HG03175 (cell line): ENCODE results near the gene ZC3HAV1.
A peak's percentile ranks its signal among the peaks of the same experiment; 100 is the strongest.
"Not testable (repeated sequence)": the region's sequence is repeated elsewhere in the genome, so short reads cannot be mapped to it uniquely, and the experiment has no call there.

Source experiments
- ATAC-seq: cut with Tn5 transposase; IDR thresholded peaks from one replicate; pipeline ENCODE4 v1.9.1; 2021; ENCODE audit warnings: mild to moderate bottlenecking, moderate library complexity; ENCODE audit not compliant: unreplicated experiment

Gene ZC3HAV1

DNA sequence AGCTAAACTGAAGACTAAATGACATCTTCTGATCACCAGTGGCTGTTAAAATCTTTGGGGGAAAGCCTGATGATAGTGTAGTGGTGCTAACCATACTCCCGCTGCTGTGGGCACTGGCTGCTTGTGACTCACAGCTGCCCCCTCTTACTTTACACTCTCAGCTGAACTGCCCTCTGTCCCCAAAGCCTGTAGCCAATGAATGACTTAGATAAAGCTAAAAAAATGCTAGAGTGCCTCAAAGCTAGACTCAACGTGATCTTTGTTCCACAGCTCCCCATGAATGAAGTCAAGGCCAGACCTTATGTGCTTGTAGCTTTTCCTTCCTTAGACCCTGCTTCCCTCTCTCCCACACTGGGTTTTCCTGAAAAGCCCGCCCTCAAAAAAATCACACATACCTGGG is 80.2 kb downstream of the ZC3HAV1 start:
- no peak for ATAC-seq

DNA sequence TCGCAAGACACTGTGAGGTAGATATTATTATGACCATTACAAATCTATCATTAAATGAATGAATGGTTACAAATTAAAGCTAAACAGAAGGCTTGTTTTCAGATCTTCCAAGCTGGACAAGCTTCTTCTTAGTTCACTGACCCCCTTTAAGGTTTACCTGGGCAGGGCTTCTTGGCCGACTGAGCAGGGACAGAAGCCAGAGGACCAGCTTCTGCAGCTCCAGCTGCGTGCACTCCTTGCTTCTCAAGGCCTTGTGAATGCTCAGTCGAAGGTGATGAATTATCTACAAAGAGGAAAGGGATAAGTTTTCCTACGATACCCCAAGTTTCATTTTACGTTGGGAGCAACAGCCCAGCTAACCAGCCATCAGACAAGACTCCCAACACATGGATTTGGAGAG is 83.0 kb downstream of the ZC3HAV1 start:
- no peak for ATAC-seq

DNA sequence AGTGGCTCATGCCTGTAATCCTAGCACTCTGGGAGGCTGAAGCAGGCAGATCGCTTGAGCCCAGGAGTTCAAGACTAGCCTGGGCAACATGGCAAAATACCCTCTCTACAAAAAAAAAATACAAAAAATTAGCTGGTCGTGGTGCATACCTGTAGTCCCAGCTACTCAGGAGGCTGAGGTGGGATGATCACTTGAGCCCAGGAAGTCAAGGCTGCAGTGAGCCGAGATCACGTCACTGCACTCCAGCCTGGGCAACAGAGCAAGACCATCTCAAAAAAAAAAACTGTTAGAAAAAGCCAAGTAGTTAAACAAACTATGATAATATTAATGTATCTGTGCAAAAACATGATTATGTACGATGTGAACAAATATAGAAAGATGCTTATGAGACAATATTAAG is 83.7 kb downstream of the ZC3HAV1 start:
- ATAC-seq: not testable (repeated sequence)

DNA sequence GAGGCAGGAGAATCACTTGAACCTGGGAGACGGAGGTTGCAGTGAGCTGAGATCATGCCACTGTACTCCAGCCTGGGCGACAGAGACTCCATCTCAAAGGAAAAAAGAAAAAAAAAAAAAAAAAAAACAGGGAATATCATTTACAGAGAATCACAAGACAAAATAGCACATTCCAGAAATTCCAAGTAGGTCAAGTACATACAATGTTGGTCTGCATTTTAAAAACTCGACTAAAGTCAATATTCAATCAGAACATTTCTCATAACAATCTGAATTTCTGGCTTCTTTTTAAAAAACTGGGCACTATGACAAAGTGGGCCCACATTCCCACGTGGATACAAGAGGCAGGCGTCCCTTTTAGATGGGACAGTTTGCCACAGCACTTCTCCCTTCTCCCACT is 86.4 kb downstream of the ZC3HAV1 start:
- no peak for ATAC-seq

DNA sequence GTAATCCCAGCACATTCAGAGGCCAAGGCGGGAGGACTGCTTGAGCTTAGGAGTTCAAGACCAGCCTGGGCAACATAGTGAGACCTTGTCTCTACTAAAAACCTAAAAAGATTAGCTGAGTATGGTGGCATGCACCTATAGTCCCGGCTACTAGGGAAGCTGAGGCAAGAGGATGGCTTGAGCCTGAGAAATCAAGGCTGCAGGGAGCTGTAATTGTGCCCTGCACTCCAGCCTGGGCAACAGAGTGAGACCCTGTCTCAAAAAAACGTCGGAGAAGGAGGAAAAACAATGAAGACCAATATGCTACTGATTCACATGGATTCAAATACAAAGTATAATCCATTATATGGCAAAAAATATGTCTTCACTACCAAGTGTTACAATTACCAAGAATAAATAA is 87.2 kb downstream of the ZC3HAV1 start:
- no peak for ATAC-seq

DNA sequence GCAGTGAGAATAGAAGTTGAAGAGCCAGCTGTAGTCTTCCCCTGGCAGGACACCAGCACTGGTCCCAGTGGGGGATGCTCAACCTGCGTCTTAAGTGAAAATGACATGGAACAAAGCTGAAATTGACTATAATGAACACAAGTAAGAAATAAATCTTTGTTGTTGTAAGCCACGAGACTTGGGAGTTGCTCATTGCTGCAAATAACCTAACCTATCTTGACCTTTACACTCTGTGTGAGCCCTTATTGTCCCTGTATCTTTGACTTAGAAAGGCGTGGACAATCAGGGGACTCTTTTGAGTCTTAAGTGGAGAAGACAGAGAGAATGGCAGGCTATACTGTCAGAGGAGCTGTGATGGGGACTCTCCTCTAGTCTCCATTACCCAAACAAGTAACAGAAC is 90.6 kb downstream of the ZC3HAV1 start:
- ATAC-seq: no peak

DNA sequence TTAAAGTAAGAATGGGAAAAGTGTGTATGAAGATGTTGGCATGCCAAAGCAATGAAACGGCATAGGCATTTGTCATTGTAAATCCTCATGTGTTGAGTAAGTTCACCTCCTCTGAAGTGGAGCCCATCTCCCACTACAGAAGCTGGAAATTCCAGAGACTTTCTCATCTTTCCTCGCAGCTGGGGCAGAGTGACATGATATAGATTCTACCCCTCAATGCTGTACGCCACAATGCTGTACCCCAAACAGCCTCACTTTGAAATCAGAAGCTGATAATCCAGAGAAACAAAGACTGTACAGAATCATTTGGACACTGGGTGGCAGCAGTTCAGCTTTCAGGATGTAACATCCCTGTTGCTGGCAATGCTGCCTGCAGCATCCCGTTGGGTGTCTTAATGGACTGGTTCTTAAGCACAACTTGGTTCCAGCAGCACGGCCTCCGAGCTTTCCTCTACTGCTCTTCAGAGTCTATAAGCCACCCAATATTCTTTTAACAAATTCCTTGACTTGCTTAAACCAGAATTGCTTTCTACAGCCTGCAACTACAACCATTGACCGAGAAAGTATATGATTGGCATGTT is 92.5 kb downstream of the ZC3HAV1 start:
- ATAC-seq: peak; percentile 97

DNA sequence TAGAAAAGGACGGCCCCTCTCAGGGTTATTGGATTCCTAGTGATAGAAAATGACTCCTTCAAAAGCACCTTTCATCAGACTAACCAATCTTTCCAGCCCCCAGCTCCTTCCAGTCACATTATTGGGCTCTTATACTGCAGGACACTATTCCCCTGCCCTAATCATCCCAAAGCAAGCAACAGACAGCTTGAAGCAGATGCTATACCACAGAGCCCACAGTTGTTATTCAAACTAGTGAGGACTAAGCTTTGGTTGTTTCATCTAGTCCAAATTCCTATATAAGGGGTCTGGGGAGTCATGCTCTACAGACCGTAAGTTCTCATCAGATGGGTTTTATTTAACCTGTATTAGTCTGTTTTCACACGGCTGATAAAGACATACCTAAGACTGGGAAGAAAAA is 98.1 kb downstream of the ZC3HAV1 start:
- no peak for ATAC-seq

DNA sequence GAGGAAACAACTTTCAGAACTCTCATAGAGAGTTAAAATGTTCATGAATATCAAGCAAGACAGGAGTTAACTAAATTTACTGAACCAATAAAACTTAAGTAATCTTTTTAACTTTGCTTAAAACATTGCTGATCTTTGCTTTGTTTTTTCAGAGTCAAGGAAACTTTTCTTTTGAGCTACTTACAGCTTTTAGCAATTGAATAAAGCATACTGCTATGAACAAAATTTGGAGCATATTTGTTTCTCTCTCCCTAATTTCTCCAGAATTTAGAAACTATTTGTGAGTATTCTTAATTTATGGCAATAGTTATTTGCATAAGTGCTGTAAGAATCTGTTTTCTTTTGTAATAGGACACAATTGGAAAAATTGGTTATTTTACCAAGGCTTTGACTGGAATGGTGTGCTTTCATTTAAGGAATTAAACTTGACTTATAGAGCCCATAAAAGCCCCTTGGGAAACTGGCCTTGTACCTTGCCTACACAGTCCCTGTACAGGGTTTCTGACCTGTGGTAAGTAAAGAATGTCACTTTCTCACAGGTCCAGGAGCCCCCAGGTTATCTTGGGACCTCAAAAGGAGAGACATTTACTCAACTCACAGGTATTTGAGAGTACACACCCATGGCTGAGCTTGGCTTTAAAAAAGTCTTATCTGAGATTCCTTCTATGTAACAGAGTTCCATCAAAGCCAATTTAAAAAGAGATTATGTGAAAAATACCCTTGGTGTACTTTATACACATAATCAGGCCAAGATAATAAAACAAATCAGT is 105.0 kb downstream of the ZC3HAV1 start:
- ATAC-seq: no peak

DNA sequence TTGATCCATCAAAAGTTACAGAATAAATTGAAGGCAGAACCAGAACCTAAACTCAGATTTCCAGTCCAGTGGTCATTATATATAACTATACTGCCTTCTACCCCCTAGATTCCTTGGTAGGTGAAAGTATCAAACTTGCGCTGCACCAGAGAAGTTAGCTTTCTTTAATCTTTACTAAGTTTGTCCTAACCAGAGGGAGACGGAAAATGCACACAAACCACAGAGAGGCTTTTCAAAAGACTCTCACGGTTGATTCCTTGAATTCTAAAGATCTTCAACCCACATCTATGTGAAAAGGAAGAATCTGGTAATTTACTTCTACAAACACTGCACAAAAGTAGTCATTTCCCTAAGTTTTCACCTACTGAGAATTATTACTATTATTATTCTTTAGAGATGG is 110.1 kb downstream of the ZC3HAV1 start:
- no peak for ATAC-seq
